GM12875 (cell line): ENCODE data around the gene LEUTX.

ENCODE experiments used
- H3K4me3 ChIP-seq: one replicate; pipeline ENCODE4 v1.5.1; 2011; ENCODE audit warnings: low read depth, low read length, control low read depth
- CTCF ChIP-seq: IDR thresholded peaks from 2 replicates; pipeline ENCODE4 v1.5.1; 2011; ENCODE audit warnings: low read depth, mild to moderate bottlenecking, control low read depth, inconsistent platforms, low read length, moderate library complexity, borderline replicate concordance; ENCODE audit not compliant: insufficient read depth

LEUTX gene

DNA sequence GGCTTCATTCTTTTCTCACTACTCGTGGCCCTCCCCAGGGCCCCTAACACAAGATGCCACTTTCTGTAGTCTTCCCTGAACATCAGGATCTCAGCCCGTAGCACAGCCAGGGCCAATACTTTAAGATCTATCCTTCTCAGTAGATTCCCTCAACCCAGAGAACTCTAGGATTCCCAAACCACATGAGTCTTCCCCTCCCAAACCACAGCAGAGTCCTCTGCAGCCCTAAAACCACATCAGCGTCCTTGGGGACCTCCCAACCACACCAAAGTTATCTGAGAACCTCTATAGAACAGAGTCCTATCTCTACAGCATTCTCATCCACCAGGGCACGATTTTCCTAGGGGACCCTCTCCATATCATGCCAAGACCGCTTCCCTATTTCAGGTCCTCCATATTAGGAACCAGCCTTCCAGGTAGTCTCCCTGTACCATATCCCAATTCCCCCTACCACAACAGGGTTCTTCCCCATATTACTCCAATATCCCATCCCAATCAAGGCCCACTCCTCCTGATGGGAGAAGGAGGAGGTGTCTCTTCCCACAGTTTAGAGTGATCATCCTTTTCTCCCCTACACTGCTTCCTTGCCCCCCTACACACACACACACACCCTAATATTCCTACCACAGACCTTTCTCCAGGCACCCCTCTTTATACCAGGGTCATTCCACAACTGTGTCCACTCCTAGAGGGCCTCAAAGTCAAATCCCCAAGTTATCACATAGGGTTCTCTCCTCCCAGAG is 53.9 kb downstream of the LEUTX start:
- no peak for TF ChIP-seq CTCF
- H3K4me3 ChIP-seq: peak overlapping the region; percentile 90

DNA sequence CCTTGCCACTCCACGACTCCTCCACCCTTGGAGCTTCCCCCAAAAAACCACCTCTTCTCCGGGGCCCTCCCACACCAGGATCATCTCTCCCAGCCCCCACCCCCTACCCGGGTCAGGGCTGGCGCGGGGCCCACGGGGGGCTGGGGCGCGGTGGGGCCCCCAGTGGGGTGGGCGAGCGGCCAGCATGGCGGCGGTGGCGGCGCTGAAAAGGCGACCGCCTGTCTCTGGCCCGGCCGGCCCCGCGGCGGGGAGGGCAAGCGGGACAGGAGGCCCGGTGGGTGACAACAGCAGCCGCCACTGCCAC is 54.5 kb downstream of the LEUTX start:
- peak overlapping the region; percentile 90 for H3K4me3 ChIP-seq
- TF ChIP-seq CTCF: no peak

DNA sequence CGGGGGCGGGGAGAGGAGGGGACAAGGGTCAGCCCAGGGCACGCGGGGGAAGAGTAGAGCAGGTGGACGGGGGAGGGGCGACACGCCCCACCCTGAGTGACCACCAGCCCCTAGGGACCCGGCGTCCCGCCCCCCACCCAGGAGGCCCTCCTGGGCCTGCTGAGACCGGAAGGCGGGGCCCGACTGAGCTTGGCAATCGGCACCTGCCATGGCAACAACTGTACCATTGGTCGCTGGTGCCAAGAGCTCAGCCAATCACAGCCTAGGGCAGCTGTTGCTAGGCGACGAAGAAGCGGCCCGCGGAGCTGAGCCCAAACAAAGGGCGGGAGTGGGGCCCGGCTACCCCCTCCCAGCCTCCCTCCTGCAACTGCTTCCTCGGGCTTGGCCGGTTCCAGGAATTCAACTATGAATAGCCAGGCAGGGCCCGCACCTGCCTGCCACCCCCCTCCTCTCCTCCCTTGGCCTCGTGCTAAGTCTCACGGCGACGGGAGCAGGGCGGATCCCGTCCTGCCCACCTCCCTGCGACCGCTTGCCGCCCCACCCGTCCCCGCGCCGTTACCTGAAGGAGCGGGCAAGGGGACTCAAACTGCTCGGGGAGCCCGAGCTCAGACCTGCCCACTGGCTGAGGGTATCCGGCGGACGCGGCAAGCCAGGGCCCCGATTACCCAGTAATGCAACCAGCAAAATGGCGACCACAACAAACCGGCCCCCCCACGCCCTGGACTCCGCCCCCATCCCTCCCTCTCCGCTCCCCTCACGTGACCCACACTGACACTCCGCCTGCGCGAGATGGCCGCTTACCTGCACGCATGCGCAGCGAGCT is 55.0 kb downstream of the LEUTX start, which contains the start of gene DYRK1B:
DYRK1B (minus strand) TSS at position 699 of the 823 bp plus-strand sequence. CDS start 2,295 bp downstream, outside the sequence.
- TF ChIP-seq CTCF: no peak
- peak within 1 kb of the TSS; percentile 90 for H3K4me3 ChIP-seq

- no peak for TF ChIP-seq CTCF
- peak overlapping the region; percentile 27 for H3K4me3 ChIP-seq
Measured at GRCh38 chr19:39834287-39834841, 55.7 kb downstream of the LEUTX start.
